Measurements from ENCODE around the gene SYT5. TPM values are rescaled to one million over a fixed set of nuclear protein-coding genes. Genes with fewer than 3 reads are reported as not detected.
"Not testable (repeated sequence)": the region's sequence is repeated elsewhere in the genome, so short reads cannot be mapped to it uniquely, and the experiment has no call there.

Gene SYT5
- polyA plus RNA-seq, 4 donors, result 0.13 to 0.56 (median 0.29) TPM

DNA sequence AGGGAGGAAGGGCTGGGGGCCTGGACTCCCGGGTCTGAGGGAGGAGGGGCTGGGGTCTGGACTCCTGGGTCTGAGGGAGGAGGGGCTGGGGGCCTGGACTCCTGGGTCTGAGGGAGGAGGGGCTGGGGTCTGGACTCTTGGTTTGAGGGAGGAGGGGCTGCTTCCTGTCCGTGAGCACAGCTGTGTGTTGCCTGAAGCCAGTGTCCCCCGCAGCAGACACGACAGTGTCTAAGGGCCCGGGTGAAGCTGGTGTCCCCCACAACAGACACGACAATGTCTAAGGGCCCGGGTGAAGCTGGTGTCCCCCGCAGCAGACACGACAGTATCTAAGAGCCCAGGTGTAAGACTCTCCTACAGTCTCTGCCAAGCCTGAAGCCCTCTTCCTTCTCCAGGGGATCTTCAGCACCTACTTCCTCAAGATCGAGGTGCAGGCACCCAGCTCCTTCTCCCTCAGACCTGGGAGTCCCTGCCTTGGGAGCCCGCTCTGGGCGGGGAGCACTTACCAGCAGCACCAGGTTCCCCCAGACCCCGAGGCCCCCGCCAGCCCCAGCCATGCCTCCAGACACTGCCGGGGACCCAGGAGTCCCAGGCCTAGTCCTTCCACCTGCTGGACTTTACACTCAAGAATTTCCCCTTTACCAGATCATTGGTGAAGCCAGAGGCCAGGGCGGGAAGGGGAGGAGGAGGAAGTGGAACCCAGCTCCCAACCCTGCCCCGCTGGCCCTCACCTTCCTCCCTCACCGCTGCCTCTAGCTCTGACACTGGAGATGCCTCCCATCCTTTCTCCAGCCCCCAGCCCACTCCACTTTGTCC lies 29.0 kb upstream of the SYT5 start, which contains the start of gene PTPRH:
PTPRH (minus strand) TSS at position 622 of the 813 bp plus-strand sequence; CDS start at position 554, 68 bp downstream.
- DNase-seq (ENCODE audit: low read depth in 4 of 4, low spot score in 3 of 4), result no peak

DNA sequence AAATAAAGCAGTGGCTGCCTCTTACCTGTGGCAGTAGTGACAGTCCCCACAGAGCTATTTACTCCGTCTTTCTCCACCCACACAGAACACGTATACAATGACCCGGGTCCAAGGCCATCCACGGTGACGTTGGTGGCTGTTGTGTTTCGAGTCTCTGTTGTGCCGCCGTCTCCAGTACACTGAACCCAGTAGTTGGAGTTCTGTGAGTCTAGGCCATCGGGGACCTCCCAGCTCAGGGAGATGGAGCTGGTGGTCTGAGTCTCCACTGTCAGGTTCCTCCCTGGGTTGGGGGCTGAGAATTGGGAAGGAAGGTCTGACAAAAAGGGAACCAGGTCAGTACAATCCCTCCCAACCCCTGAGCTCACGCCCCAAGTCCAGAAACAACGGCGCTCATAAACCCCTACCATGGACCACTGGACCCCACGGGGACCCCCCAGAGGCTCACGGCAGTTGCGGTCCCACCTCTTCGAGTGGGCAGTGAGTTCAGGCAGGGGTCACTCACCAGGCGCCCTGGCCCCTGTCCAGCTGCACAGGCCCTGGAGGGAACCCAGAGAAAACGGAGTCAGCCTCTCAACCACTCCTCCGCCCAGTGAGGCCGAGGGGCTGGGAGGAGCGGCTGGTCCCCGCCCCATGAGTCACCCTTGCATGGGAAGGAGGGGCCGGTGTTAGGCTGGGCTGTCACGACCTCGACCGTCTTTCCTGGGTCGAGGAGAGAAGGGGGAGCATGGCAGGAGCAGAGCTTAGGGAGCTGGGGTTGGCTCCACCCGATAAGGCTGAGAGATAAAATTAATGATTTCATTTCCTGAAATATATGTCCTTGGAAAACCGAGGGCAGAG lies 26.8 kb upstream of the SYT5 start:
- peak in 1 of 4 donors; percentile 18 for DNase-seq (ENCODE audit: low read depth in 4 of 4, low spot score in 3 of 4)

DNA sequence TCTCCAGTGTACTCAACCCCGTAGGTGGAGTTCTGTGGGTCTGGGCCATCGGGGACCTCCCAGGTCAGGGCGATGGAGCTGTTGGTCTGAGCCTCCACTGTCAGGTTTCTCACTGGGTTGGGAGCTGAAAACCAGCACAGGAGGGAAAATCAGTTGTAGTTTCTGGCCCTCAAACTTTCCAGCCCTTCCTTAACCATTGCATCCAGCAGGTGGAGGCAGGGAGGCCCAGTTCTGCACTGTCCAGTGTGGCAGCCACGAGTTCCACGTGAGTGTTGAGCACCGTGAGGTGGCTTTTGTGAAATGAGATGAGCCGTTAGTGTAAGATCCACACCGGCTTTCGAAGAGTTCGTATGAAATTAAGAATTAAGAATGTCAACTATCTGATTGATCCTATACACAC lies 22.1 kb upstream of the SYT5 start:
- not testable (repeated sequence) for DNase-seq (ENCODE audit: low read depth in 4 of 4, low spot score in 3 of 4)

DNA sequence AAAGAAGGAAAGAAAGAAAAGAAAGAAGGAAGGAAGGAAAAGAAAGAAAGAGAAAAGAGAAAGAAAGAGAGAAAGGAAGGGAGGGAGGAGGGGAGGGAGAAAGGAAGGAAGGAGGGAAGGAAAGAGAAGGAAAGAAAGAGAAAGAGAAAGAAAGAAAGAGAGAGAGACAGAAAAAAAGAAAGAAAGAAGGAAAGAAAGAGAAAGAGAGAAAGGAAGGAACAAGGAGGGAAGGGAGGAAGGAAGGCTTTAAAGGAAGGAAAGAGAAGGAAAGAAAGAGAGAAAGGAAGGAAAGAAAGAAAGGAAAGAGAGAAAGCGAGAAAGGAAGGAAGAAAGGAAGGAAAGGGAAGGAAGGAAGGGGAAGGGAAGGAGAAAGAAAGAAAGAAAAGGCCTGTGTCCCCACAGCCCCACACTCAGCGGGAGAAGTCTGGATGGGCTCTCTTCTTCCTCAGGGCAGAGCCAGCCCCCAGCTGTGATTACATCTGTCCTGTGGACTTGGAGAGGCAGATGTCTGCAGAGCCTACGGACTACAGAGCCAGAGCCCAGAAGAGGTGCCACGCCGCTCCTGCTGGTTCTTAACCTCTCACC lies 19.6 kb upstream of the SYT5 start:
- DNase-seq (ENCODE audit: low read depth in 4 of 4, low spot score in 3 of 4), result no peak

DNA sequence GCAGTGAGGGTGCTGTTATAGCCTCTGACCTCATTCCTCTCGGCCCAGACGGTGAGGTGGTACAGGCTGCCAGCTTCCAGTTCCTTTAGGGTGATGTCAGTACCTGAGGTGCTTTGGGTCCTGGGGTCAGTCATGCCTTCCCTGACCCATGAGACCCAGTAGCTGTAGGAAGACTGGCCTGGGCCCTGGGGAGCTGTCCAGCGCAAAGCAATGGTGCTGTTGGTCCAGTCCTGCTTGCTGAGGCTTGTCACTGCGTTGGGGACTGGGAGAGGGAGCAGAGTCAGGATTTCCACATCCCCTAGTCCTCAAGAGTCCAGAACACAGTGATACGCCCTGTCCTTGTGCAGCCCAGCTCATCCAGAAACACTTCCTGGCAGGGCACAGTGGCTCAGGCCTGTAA lies 18.6 kb upstream of the SYT5 start:
- DNase-seq (ENCODE audit: low read depth in 4 of 4, low spot score in 3 of 4), result no peak

DNA sequence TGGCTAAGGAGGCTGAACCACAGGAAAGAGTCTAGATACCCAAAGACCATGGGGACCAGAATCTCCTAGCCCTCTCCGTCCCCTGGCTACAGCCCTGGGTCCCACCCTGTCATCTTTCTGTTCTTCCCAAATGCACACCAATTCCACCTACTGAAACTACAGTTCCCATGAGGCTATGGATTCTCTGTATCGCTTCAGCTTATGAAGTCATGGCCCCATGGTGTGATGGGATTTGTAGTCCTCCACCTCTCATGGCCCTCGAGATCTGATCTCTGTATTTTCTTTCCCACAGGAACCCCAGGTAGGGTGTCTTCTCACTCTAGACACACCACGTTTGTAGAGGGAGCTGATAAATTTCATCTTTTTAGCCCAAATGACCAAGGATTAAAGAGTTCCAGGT lies 17.4 kb upstream of the SYT5 start:
- DNase-seq (ENCODE audit: low read depth in 4 of 4, low spot score in 3 of 4), result no peak

DNA sequence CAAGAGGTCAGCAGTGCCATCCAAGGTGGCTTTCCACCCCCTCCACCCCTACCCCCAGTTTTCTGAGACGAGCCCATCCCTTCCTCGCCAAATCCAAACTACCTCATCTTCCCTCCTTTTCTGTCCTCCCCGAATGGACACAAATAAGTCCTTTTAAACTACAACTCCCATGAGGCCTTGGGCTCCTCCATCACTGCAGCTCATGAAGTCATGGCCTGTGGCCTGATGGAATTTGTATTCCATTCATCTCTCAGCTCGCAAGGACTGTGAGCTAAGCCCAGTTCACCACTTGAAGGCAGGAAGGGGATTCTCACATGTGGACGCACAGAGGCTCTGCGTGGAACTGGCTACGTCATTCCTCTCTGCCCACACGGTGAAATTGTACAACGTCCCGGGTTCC lies 16.7 kb upstream of the SYT5 start:
- DNase-seq (ENCODE audit: low read depth in 4 of 4, low spot score in 3 of 4), result no peak

DNA sequence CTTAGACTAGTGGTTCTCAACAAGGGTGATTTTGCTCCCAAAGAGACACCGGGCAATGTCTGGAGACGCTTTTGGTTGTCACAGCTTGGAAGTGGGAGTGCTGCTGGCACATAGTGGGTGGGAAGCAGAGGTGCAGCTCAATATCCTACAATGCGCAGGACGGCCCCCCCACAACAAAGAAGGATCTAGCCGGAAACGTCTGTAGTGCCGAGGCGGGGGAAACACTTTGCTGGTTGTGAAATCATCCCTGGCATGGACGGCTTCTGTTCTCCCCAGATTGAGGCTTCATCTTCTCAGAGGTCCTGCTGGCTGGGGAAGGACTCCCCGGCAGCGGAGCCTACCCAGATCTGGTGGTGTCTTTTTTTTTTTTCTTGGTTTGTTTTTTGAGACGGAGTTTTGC lies 13.4 kb upstream of the SYT5 start:
- no peak for DNase-seq (ENCODE audit: low read depth in 4 of 4, low spot score in 3 of 4)

DNA sequence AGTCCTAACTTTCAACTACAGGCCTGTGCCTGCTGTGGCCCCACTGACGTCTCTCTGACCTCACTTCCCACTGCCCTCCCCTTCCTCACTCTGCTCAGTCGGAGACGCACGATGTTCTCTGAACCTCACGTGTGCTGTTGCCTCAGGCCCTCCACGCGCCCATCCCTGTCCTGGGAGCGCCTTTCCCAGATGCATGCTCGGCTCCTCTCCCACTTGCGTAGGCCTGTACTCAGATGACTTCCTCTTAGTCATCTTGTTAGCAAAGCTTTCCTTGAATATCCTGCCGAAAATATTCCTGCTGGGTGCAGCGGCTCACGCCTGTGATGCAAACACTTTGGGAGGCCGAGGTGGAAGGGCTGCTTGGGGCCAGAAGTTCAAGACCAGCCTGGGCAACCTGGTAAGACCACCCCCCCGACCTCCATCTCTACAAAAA lies 9.3 kb upstream of the SYT5 start:
- no peak for DNase-seq (ENCODE audit: low read depth in 4 of 4, low spot score in 3 of 4)

DNA sequence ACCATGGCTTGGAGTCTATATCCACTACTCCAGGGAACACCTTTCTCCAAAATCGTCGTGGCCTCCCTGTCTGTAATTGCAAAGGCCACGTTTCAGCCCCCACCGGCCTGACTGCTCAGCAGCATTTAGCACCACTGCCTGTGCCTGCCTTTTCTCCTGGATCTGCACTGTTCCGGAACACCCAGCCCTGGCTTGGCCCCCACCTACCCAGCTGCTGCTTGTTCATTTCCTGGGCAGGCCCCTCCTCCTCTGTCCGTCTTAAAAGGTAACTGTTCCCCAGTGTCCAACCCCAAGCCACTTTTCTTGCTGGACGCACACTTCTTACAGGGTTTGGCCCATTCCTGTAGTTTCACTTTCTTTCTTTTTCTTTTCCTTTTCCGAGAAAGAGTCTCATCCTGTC lies 8.5 kb upstream of the SYT5 start:
- DNase-seq (ENCODE audit: low read depth in 4 of 4, low spot score in 3 of 4), result no peak

DNA sequence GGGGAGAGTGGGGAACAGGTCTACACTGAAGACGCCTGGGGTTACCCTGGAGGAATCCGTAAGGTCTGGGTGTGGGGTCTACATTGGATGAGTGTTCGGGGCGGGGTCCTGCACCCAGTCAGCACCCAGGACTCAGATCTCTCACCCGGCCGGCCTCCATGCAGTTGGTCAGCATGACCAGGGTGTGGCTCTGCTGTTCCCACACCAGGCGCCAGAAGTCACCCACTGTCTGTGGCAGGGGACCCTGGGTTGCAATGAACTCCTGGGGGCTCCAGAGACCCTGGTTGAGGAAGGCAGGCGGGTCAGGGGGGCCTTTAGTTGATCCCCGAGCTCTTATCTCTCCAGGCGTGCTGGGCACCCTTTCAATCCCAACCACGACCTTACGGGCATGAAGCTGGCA lies 6.0 kb upstream of the SYT5 start:
- DNase-seq (ENCODE audit: low read depth in 4 of 4, low spot score in 3 of 4), result no peak

DNA sequence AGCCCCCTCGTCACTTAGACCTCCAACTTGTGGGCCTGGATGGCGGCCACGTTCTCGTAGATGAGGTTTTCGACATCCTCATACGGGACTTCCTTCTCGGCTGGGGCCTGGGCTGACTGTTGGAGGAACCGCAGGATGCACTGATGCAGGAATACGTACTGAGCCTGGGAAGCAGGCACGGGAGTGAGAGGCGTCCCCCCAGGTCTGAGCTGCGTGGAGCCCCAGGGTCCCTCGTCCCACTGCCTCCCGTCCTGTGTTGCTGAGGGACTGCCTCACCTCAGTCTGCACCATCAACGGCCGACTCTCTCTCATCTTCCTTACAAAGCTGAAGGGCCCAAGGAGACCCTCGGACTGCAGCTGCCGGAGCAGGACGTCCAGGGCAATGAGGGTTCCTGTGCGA lies 1.7 kb upstream of the SYT5 start:
- no peak for DNase-seq (ENCODE audit: low read depth in 4 of 4, low spot score in 3 of 4)

DNA sequence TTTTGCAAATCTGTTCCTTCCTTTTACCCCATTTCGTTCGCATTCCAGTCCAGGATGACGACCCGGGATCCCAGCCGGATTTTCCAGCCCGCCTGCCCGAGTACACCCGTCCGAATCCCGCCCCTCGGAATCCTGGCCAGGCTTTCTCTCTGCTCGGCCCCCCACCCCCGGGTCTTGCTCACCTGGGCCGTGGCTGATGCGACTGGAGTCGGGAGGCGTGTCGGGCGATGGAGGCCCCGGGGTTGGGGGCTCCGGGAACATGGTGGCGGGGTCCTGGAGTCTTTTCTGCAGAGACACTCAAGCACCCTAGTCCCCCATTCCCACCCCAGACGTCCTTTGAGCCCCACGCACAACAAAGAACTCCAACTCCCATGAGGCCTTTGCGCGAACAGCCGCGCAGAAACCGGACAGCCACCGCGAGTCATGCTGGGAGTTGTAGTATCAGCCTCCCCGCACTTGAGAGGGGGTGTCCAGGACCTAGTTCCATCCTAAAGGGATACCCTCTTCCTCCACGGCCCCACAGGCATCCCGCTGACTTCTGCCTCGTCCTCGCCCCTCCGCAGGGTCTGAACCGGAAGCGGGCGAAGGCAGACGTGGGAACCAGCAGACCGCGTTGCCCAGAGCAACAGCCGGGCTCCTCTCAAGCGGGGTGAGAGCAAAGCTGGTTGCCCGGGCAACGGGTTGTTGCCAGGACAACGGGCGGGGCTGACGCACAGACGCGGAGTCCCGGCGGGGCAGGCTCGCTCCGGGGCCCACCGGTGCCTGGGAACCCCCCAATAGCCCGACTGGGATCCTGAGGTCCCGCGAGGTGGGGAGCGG lies 1.1 kb downstream of the SYT5 start:
- peak in 3 of 4 donors; percentile 36 to 65 (median 58) for DNase-seq (ENCODE audit: low read depth in 4 of 4, low spot score in 3 of 4)

DNA sequence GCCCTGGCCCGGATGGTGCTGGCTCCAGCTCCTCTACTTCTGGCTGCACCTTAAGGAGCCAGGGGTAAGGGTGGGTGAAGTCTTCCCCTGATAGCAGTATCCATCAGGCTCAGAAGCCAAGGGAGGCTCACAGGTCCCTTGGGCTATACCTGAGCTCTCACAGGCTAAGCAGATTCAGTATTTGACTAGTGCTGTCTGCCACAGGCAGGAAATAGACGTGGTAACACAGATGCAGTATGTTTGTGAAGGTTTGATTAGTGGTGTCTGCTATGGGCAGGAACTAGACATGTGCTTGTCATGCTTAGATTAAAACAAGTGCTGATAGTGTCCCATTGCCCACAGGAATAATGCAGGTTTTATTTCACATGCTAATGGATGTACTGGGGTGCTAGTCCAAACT lies 4.0 kb downstream of the SYT5 start:
- DNase-seq (ENCODE audit: low read depth in 4 of 4, low spot score in 3 of 4), result no peak

DNA sequence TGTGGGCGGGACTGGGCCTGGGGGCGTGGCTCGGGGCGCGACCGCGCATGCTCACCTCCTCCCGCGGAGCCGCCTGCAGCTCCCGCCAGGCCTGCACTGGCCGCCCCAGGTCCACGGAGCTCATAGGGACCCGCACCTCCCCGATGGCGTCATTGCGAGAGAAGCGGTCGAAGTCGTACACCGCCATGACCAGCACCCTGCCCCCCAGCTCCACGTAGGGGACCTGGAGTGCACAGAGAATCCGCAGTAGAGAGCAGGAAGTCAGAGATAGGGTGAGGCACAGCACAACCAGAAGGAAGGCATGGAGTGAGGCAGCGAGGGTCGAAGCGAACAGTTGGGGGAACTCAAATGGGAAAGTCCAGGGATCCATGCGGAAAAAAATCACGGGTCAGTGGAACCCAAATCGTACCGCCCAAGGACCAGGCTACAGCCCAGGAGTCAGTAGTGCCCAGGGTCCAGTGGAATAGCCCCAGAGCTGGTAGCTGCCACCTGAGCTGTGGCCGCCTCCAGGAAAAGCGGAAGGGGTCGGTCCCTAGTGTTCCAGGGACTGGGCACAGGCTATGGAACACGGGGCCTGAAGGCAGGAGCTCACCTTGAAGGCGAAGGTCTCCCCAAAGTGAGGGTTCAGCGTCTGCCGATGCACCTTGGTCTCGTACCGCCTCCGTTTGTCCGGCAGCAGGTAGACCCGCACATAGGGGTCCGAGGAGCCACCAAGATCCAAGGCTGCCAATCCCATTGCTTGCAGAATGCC lies 4.8 kb downstream of the SYT5 start:
- no peak for DNase-seq (ENCODE audit: low read depth in 4 of 4, low spot score in 3 of 4)

DNA sequence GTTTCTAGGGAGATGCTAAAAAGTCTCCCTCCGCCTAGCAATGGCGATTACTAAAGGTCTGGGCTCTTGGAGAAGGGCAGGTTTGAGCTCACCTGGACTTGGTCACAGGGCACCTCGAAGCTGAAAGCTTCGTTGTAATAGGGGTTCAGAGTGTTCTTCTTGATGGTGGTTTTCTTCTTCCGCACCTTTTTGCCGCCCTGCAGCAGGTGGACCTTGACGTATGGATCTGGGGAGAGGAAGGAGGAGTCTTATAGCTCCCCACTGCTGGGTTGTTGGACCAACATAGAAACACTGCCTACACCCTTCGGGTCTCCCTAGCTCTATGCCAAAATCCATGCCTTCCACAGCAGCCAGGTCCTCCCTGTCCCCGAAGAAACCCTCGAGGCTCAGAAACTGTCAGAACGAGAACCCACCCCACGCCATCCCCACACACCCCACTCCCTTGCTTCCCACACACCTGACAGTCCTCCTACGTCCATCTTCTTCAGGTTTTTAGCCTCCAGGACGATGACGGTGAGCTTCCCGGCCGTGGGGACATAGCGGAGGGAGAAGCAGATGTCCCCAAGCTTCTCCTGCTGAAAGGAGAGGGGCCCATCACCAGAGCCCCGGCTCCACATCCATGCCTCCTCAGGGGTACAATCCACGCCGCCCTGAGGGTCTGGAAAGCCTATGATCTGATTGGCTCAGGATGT lies 5.5 kb downstream of the SYT5 start:
- DNase-seq (ENCODE audit: low read depth in 4 of 4, low spot score in 3 of 4), result no peak

DNA sequence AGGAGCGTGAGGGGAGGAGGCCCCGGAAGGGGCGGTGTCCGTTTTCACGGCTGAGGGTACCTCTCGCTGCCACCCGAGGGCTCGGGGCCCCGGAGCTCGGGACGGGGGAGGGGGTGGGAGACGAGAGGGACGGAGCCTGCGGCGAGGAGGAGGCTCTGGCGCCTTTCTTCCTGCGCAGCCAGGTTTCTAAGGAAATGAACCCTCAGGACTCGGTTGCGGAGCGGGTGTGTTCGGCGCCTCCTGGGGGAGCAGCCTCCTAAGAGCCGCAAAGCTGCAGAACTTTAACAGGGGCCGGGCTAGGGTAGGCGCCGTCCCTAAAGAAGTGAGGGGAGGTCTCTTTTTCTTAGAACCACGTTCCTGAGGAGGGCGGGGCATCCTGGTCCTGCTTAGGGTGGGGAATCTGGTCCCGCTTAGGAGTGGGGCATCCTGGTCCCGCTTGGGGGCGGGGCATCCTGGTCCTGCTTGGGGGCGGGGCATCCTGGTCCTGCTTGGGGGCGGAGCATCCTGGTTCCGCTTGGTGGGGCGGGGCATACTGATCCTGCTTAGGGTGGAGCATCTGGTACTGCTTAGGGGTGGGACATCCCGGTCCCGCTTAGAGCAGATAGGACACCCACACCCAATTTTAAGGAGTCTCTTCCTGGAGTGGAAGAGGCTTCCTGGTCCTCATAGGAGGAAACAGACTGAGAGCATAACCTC lies 6.2 kb downstream of the SYT5 start:
- no peak for DNase-seq (ENCODE audit: low read depth in 4 of 4, low spot score in 3 of 4)

DNA sequence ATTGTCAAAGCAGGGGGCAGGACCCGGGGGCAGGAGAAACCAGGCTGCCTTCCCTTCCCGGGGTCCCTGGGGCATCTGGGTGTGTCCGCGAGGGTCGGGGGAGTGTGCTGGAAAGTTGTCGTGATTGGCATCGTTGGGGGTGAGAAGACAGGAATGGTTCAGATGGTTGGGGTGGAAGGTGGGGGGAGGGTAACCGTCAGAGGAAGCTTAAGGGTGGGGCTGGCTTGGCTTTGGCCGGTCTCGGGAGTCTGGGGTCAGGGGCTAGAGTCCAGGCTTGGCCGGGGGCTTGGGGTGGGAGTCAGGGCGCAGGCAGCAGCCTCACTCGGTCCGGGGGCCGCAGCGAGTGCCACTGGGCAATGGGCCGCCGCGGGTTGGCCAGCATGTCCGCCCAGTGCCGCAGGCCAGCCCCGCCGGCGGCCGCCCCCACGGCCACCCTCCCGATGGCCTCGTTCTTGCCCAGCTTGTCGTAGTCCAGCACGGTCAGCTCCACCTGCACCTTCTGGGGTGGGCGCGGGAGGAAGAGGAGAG lies 6.8 kb downstream of the SYT5 start:
- no peak for DNase-seq (ENCODE audit: low read depth in 4 of 4, low spot score in 3 of 4)
